SU-DHL-6 (cell line): Measurements from ENCODE around the gene PXMP4.

Experiments used
- H2AFZ ChIP-seq: fragments of 200-600 bp; sonication (generic); 2 replicates; pipeline ENCODE4 v1.6.1; 2014; ENCODE audit warnings: low read depth, mild to moderate bottlenecking, moderate library complexity, mixed read lengths, antibody characterized with exemption, low read length; ENCODE audit not compliant: severe bottlenecking
- H3F3A ChIP-seq: fragments of 200-600 bp; shearing (Covaris generic); 2 replicates; pipeline ENCODE4 v1.6.0; 2016; ENCODE audit warnings: antibody characterized with exemption, mild to moderate bottlenecking; ENCODE audit not compliant: insufficient read depth
- H3K27ac ChIP-seq: fragments of 200-600 bp; sonication (generic); 2 replicates; pipeline ENCODE4 v1.5.1; 2016; ENCODE audit warnings: low read depth, mild to moderate bottlenecking, low read length, moderate library complexity, mixed read lengths
- H3K27me3 ChIP-seq: fragments of 200-600 bp; sonication (generic), shearing (Covaris generic); 2 replicates; pipeline ENCODE4 v1.6.0; 2014; ENCODE audit warnings: mild to moderate bottlenecking, low read length
- H3K36me3 ChIP-seq: fragments of 200-600 bp; sonication (generic); 2 replicates; pipeline ENCODE4 v1.6.1; 2014; ENCODE audit warnings: mild to moderate bottlenecking, low read length, mixed read lengths
- H3K4me2 ChIP-seq: fragments of 300-600, 200-600 bp; shearing (Covaris generic), sonication (generic); 2 replicates; pipeline ENCODE4 v1.6.0; 2014; ENCODE audit warnings: low read length, low read depth, mild to moderate bottlenecking; ENCODE audit not compliant: poor library complexity, severe bottlenecking
- H3K4me3 ChIP-seq: fragments of 200-600 bp; sonication (generic); 2 replicates; pipeline ENCODE4 v1.5.1; 2014; ENCODE audit warnings: antibody characterized with exemption, low read length, mild to moderate bottlenecking, mixed read lengths; ENCODE audit not compliant: insufficient read depth, poor library complexity, severe bottlenecking
- H3K79me2 ChIP-seq: fragments of 200-600 bp; sonication (generic); 2 replicates; pipeline ENCODE4 v1.6.1; 2014; ENCODE audit warnings: mild to moderate bottlenecking, low read length, moderate library complexity; ENCODE audit not compliant: insufficient read depth
- H3K9ac ChIP-seq: fragments of 200-600 bp; sonication (generic); 2 replicates; pipeline ENCODE4 v1.7.0; 2014; ENCODE audit warnings: mild to moderate bottlenecking, low read length
- H3K9me2 ChIP-seq: fragments of 200-600 bp; sonication (generic); replicated peaks from 2 replicates; pipeline ENCODE4 v1.6.1; 2014; ENCODE audit warnings: low read length; ENCODE audit not compliant: insufficient read depth
- H3K9me3 ChIP-seq: fragments of 200-600 bp; sonication (generic); 2 replicates; pipeline ENCODE4 v1.6.1; 2014; ENCODE audit warnings: low read length, mixed read lengths; ENCODE audit not compliant: insufficient read depth
- H4K20me1 ChIP-seq: fragments of 200-600 bp; sonication (generic); 2 replicates; pipeline ENCODE4 v1.6.1; 2014; ENCODE audit warnings: low read depth, mild to moderate bottlenecking, antibody characterized with exemption, low read length, moderate library complexity, mixed read lengths
- CTCF ChIP-seq: fragments of 200-600 bp; sonication (generic); IDR thresholded peaks from one replicate; pipeline ENCODE4 v1.5.1; 2017; ENCODE audit warnings: antibody characterized with exemption, mild to moderate bottlenecking, low read length, moderate library complexity; ENCODE audit not compliant: insufficient read depth, poor library complexity, severe bottlenecking
- EZH2phosphoT487 ChIP-seq: fragments of 200-600 bp; sonication (generic), shearing (Covaris generic); conservative IDR thresholded peaks from 2 replicates; pipeline ENCODE4 v1.6.1; 2018; ENCODE audit warnings: mild to moderate bottlenecking, antibody characterized with exemption, low read length, moderate library complexity, mixed read lengths

Gene PXMP4

GRCh38 chr20:33766686-33767085, 46.6 kb upstream of the PXMP4 start:
- no peak for TF ChIP-seq CTCF
- no peak for TF ChIP-seq EZH2phosphoT487
- Histone ChIP-seq H3K9me3 (no peaks in the 10 kb centered on the region), H2AFZ (no peak overlapping the region), H3K27ac (no peak overlapping the region), H3K9ac (no peak overlapping the region), H3K4me3 (no peak overlapping the region), H3K36me3 (no peaks in the 10 kb centered on the region), H3F3A (no peaks in the 10 kb centered on the region), H3K4me2 (no peak overlapping the region), H3K79me2 (no peaks in the 10 kb centered on the region), H3K9me2 (no peaks in the 10 kb centered on the region), H3K27me3 (no peaks in the 10 kb centered on the region), H4K20me1 (no peaks in the 10 kb centered on the region)

GRCh38 chr20:33765592-33765991, 45.5 kb upstream of the PXMP4 start:
- Histone ChIP-seq H3K79me2 (no peaks in the 10 kb centered on the region), H3K27me3 (no peaks in the 10 kb centered on the region), H4K20me1 (no peaks in the 10 kb centered on the region), H3K4me2 (no peak overlapping the region), H3F3A (no peaks in the 10 kb centered on the region), H3K36me3 (no peaks in the 10 kb centered on the region), H3K9me2 (no peaks in the 10 kb centered on the region), H3K4me3 (no peak overlapping the region), H3K27ac (no peak overlapping the region), H3K9me3 (no peaks in the 10 kb centered on the region), H3K9ac (no peak overlapping the region), H2AFZ (no peak overlapping the region)
- TF ChIP-seq EZH2phosphoT487 (no peak), CTCF (no peak)

- TF ChIP-seq CTCF, result no peak
- no peak for TF ChIP-seq EZH2phosphoT487
- H3K4me3 ChIP-seq, result no peak overlapping the region
- H3K4me2 ChIP-seq, result no peak overlapping the region
- no peaks in the 10 kb centered on the region for H4K20me1 ChIP-seq
- no peaks in the 10 kb centered on the region for H3F3A ChIP-seq
- H3K9ac ChIP-seq, result no peak overlapping the region
- H3K9me3 ChIP-seq, result no peaks in the 10 kb centered on the region
- no peaks in the 10 kb centered on the region for H3K36me3 ChIP-seq
- H3K27ac ChIP-seq, result no peak overlapping the region
- H2AFZ ChIP-seq, result no peak overlapping the region
- no peaks in the 10 kb centered on the region for H3K9me2 ChIP-seq
- H3K27me3 ChIP-seq, result no peaks in the 10 kb centered on the region
- H3K79me2 ChIP-seq, result no peaks in the 10 kb centered on the region
Measured at GRCh38 chr20:33765099-33765498, 45.0 kb upstream of the PXMP4 start.
